Frontal cortex (tissue), 1 donor: ENCODE data around the gene NUDT5. TPM values are rescaled to one million over a fixed set of nuclear protein-coding genes. Genes with fewer than 3 reads are reported as not detected.

Experiments
- small RNA-seq: library from RNA; depleted of rRNA; stranded (forward); fragments of <200 nt; gene quantifications from one replicate; pipeline ENCODE3, GENCODE V24; 2014
- total RNA-seq: library from RNA; depleted of rRNA; stranded (reverse); fragments of >200 nt; gene quantifications from one replicate; pipeline ENCODE4 v1.2.3, GENCODE V29; 2014

Gene NUDT5
- total RNA-seq, 1 donor from 2014 or later, result 14.3 TPM

Small RNA genes lying within 50 kb of the gene (small RNA-seq; reads per million reads assigned to genes)
- gene MIR548AK, result not detected
- gene RNU6-88P, result not detected

Other genes with a start within 250 kb of the NUDT5 start
- gene UPF2, start 153.1 kb downstream of the NUDT5 start, total RNA-seq, result 24.1 TPM
- gene DHTKD1, start 126.9 kb downstream of the NUDT5 start, total RNA-seq, result 80.7 TPM
- 45.7 TPM for gene SEC61A2, start 66.2 kb downstream of the NUDT5 start, total RNA-seq
- 146 TPM for gene CDC123, start 297 bp upstream of the NUDT5 start, total RNA-seq
- gene CAMK1D, start 153.7 kb upstream of the NUDT5 start, total RNA-seq, result 19.2 TPM